Lung (tissue), 12 donors: ENCODE data around the gene HMG20B. TPM values are rescaled to one million over a fixed set of nuclear protein-coding genes. Genes with fewer than 3 reads are reported as not detected.

ENCODE experiments used
- ATAC-seq: fragments of 200-7000 bp; cut with Tn5 transposase; one replicate; pipeline ENCODE4 v1.9.1; 2020; ENCODE audit warnings: moderate number of reproducible peaks; ENCODE audit not compliant: insufficient read depth, low FRiP score
- DNase-seq, 3 donors: peaks; one replicate each; pipeline ENCODE4 v3.0.0-alpha.2; 2013 to 2017
- H3K27ac ChIP-seq, 2 donors: one replicate each; pipeline ENCODE4 v1.5.1; 2013; ENCODE audit warnings: mild to moderate bottlenecking in 2 of 2, moderate library complexity in 2 of 2, control low read depth in 1 of 2, inconsistent platforms in 1 of 2, low read depth in 1 of 2, low read length in 1 of 2
- H3K27me3 ChIP-seq, 3 donors: one replicate each; pipeline ENCODE4 v1.5.1; 2013; ENCODE audit warnings: low read length in 2 of 3; ENCODE audit not compliant: control insufficient read depth in 3 of 3, insufficient read depth in 3 of 3
- H3K36me3 ChIP-seq, 4 donors: one replicate each; pipeline ENCODE4 v1.5.1; 2013; ENCODE audit warnings: low read length in 4 of 4, mild to moderate bottlenecking in 1 of 4, moderate library complexity in 1 of 4; ENCODE audit not compliant: control insufficient read depth in 4 of 4, insufficient read depth in 4 of 4
- H3K4me1 ChIP-seq, 5 donors: one replicate each; pipeline ENCODE4 v1.5.1; 2013; ENCODE audit warnings: low read length in 5 of 5, mild to moderate bottlenecking in 2 of 5, moderate library complexity in 1 of 5; ENCODE audit not compliant: control insufficient read depth in 5 of 5, insufficient read depth in 5 of 5
- H3K4me3 ChIP-seq: one replicate; pipeline ENCODE4 v1.5.1; 2013; ENCODE audit warnings: mild to moderate bottlenecking, control low read depth, moderate library complexity
- H3K9ac ChIP-seq, 2 donors: one replicate each; pipeline ENCODE4 v1.5.1; 2013; ENCODE audit warnings: low read length in 2 of 2, control low read depth in 1 of 2; ENCODE audit not compliant: insufficient read depth in 1 of 2
- H3K9me3 ChIP-seq, 4 donors: one replicate each; pipeline ENCODE4 v1.5.1; 2013; ENCODE audit warnings: low read length in 3 of 4, mild to moderate bottlenecking in 1 of 4, moderate library complexity in 1 of 4; ENCODE audit not compliant: control insufficient read depth in 4 of 4, insufficient read depth in 3 of 4
- CTCF ChIP-seq: IDR thresholded peaks from 2 replicates; pipeline ENCODE4 v1.5.1; 2012; ENCODE audit warnings: mild to moderate bottlenecking; ENCODE audit errors: control extremely low read depth, extremely low read depth
- WGBS, 2 donors: extraction: QIAGEN DNeasy Blood & Tissue Kit; methylation state at CpG; one replicate each; pipeline ENCODE4 v1.1.7; 2013; 5-methylcytosine and 5-hydroxymethylcytosine counted together
- polyA plus RNA-seq, 2 donors: library from polyadenylated mRNA; stranded (reverse); fragments of 200-250 nt; gene quantifications; one replicate each; pipeline ENCODE4 v1.2.1, GENCODE V29; 2013
- total RNA-seq, 2 donors: library from RNA; depleted of rRNA in 1 of 2; stranded (reverse); fragments of >200 nt in 1 of 2; gene quantifications; one replicate each; pipeline ENCODE4 v1.2.1, GENCODE V29; 2014 to 2021
- donor health status: control.
- donor health status: control.
- donor health status: Bipolar disorder and iron deficiency.
- donor health status: healthy.
- donor health status: DM: yes; HTN: yes; CAD: no.

HMG20B gene
- total and polyA plus RNA-seq, 4 donors: 51.1 to 93.4 (median 75.8) TPM

GRCh38 chr19:3537101-3537437 lies 35.7 kb upstream of the HMG20B start:
- ATAC-seq: no peak
- WGBS, 2 donors: 65 to 78% methylated on average over 13 of the region's 13 CpGs
- Histone ChIP-seq H3K27me3 (no peaks in the 10 kb centered on the region), H3K4me1 (peaks cover 0 to 11% (median 0%) of the 10 kb centered on the region in 5 donors), H3K27ac (no peak overlapping the region), H3K9me3 (no peaks in the 10 kb centered on the region), H3K36me3 (peaks cover 0 to 57% (median 13%) of the 10 kb centered on the region in 4 donors), H3K9ac (no peak overlapping the region), H3K4me3 (no peak overlapping the region)
- no peak for DNase-seq
- TF ChIP-seq CTCF: no peak

- peaks cover 0 to 52% (median 11%) of the 10 kb centered on the region in 4 donors for H3K36me3 ChIP-seq
- H3K27ac ChIP-seq: no peak overlapping the region
- no peaks in the 10 kb centered on the region for H3K9me3 ChIP-seq
- H3K27me3 ChIP-seq: no peaks in the 10 kb centered on the region
- DNase-seq (no peak), ATAC-seq (no peak)
- H3K4me3 ChIP-seq: no peak overlapping the region
- TF ChIP-seq CTCF: no peak
- WGBS, 2 donors: 69 to 82% methylated on average over 22 of the region's 22 CpGs
- no peak overlapping the region for H3K9ac ChIP-seq
- H3K4me1 ChIP-seq: peaks cover 0 to 11% (median 0%) of the 10 kb centered on the region in 5 donors
These were observed 35.1 kb upstream of the HMG20B start for GRCh38 chr19:3537438-3538240.

- Histone ChIP-seq H3K4me3 (no peak overlapping the region), H3K4me1 (peaks cover 0 to 11% (median 0%) of the 10 kb centered on the region in 5 donors), H3K27me3 (no peaks in the 10 kb centered on the region), H3K9me3 (no peaks in the 10 kb centered on the region), H3K9ac (no peak overlapping the region), H3K27ac (no peak overlapping the region), H3K36me3 (peaks cover 0 to 49% (median 8%) of the 10 kb centered on the region in 4 donors)
- TF ChIP-seq CTCF: no peak
- WGBS, 2 donors: 81 to 90% methylated on average over 25 of the region's 25 CpGs
- DNase-seq (no peak), ATAC-seq (no peak)
These were observed 34.4 kb upstream of the HMG20B start for GRCh38 chr19:3538258-3538929.
